Central memory CD8-positive, alpha-beta T cell (primary cell): Measurements from ENCODE around the gene GHRH.

ENCODE experiments used
- ATAC-seq: fragments of 150-1000 bp; cut with Tn5 transposase; replicated peaks from 2 replicates; pipeline ENCODE4 v1.10.0; 2022; ENCODE audit warnings: mild to moderate bottlenecking, moderate FRiP score, moderate number of reproducible peaks; ENCODE audit not compliant: poor library complexity, severe bottlenecking; ENCODE audit errors: extremely low read depth
- DNase-seq, 2 donors: peaks; one replicate each; pipeline ENCODE4 v3.0.0; 2021; ENCODE audit warnings: low spot score in 2 of 2
- H3K27ac Mint-ChIP-seq: one replicate; pipeline ENCODE4 v1.8.0; 2022; ENCODE audit warnings: low read depth, mild to moderate bottlenecking, moderate library complexity, mixed read lengths
- H3K27me3 Mint-ChIP-seq: one replicate; pipeline ENCODE4 v1.8.0; 2022; ENCODE audit warnings: mixed read lengths
- H3K36me3 Mint-ChIP-seq: one replicate; pipeline ENCODE4 v1.8.0; 2022; ENCODE audit warnings: mild to moderate bottlenecking, moderate library complexity, mixed read lengths; ENCODE audit not compliant: insufficient read depth
- H3K4me1 Mint-ChIP-seq: one replicate; pipeline ENCODE4 v1.8.0; 2022; ENCODE audit warnings: mixed read lengths
- H3K4me3 Mint-ChIP-seq: one replicate; pipeline ENCODE4 v1.8.0; 2022; ENCODE audit warnings: mild to moderate bottlenecking, moderate library complexity, mixed read lengths
- H3K9me3 Mint-ChIP-seq: one replicate; pipeline ENCODE4 v1.8.0; 2022; ENCODE audit warnings: mixed read lengths

Gene GHRH

GRCh38 chr20:37251825-37252477, 9.7 kb downstream of the GHRH start:
- no peak for DNase-seq
- H3K4me3 Mint-ChIP-seq, result no peak overlapping the region
- ATAC-seq, result no peak
- H3K36me3 Mint-ChIP-seq, result peaks cover 2% of the 10 kb centered on the region
- no peaks in the 10 kb centered on the region for H3K4me1 Mint-ChIP-seq
- no peaks in the 10 kb centered on the region for H3K9me3 Mint-ChIP-seq
- no peak overlapping the region for H3K27ac Mint-ChIP-seq
- no peaks in the 10 kb centered on the region for H3K27me3 Mint-ChIP-seq

- H3K27me3 Mint-ChIP-seq, result no peaks in the 10 kb centered on the region
- DNase-seq (no peak), ATAC-seq (no peak)
- no peak overlapping the region for H3K27ac Mint-ChIP-seq
- H3K4me1 Mint-ChIP-seq, result no peaks in the 10 kb centered on the region
- H3K36me3 Mint-ChIP-seq, result peaks cover 2% of the 10 kb centered on the region
- H3K9me3 Mint-ChIP-seq, result no peaks in the 10 kb centered on the region
- H3K4me3 Mint-ChIP-seq, result no peak overlapping the region
Measured at GRCh38 chr20:37249304-37249703, 12.3 kb downstream of the GHRH start.

- Mint-ChIP-seq H3K4me3 (no peak overlapping the region), H3K27me3 (no peaks in the 10 kb centered on the region), H3K4me1 (no peaks in the 10 kb centered on the region), H3K27ac (no peak overlapping the region), H3K9me3 (no peaks in the 10 kb centered on the region), H3K36me3 (peaks cover 4% of the 10 kb centered on the region)
- no peak for DNase-seq
- no peak for ATAC-seq
Measured at GRCh38 chr20:37247547-37247946, 14.1 kb downstream of the GHRH start.

GRCh38 chr20:37246736-37247135, 14.9 kb downstream of the GHRH start:
- Mint-ChIP-seq H3K4me1 (no peaks in the 10 kb centered on the region), H3K27ac (no peak overlapping the region), H3K27me3 (no peaks in the 10 kb centered on the region), H3K9me3 (no peaks in the 10 kb centered on the region), H3K36me3 (peaks cover 13% of the 10 kb centered on the region), H3K4me3 (no peak overlapping the region)
- no peak for ATAC-seq
- no peak for DNase-seq

- DNase-seq (no peak), ATAC-seq (no peak)
- Mint-ChIP-seq H3K4me1 (no peaks in the 10 kb centered on the region), H3K9me3 (no peaks in the 10 kb centered on the region), H3K27me3 (no peaks in the 10 kb centered on the region), H3K36me3 (peaks cover 24% of the 10 kb centered on the region), H3K4me3 (no peak overlapping the region), H3K27ac (no peak overlapping the region)
Measured at GRCh38 chr20:37245216-37246150, 16.1 kb downstream of the GHRH start.

GRCh38 chr20:37244572-37244957, 17.0 kb downstream of the GHRH start:
- no peak for DNase-seq
- no peak overlapping the region for H3K4me3 Mint-ChIP-seq
- no peak for ATAC-seq
- H3K27ac Mint-ChIP-seq, result no peak overlapping the region
- H3K36me3 Mint-ChIP-seq, result peaks cover 33% of the 10 kb centered on the region
- no peaks in the 10 kb centered on the region for H3K9me3 Mint-ChIP-seq
- no peaks in the 10 kb centered on the region for H3K27me3 Mint-ChIP-seq
- no peaks in the 10 kb centered on the region for H3K4me1 Mint-ChIP-seq

GRCh38 chr20:37243937-37244571, 17.6 kb downstream of the GHRH start:
- no peaks in the 10 kb centered on the region for H3K9me3 Mint-ChIP-seq
- no peak overlapping the region for H3K4me3 Mint-ChIP-seq
- no peaks in the 10 kb centered on the region for H3K4me1 Mint-ChIP-seq
- DNase-seq (no peak), ATAC-seq (no peak)
- no peaks in the 10 kb centered on the region for H3K27me3 Mint-ChIP-seq
- peaks cover 38% of the 10 kb centered on the region for H3K36me3 Mint-ChIP-seq
- H3K27ac Mint-ChIP-seq, result peak overlapping the region; percentile 6

GRCh38 chr20:37243076-37243936, 18.3 kb downstream of the GHRH start:
- Mint-ChIP-seq H3K4me1 (no peaks in the 10 kb centered on the region), H3K9me3 (no peaks in the 10 kb centered on the region), H3K27me3 (no peaks in the 10 kb centered on the region), H3K27ac (peak overlapping the region; percentile 6), H3K36me3 (peaks cover 44% of the 10 kb centered on the region), H3K4me3 (no peak overlapping the region)
- ATAC-seq (no peak), DNase-seq (no peak)

GRCh38 chr20:37242503-37242902, 19.1 kb downstream of the GHRH start:
- DNase-seq (no peak), ATAC-seq (no peak)
- Mint-ChIP-seq H3K36me3 (peaks cover 46% of the 10 kb centered on the region), H3K27me3 (no peaks in the 10 kb centered on the region), H3K9me3 (no peaks in the 10 kb centered on the region), H3K27ac (no peak overlapping the region), H3K4me3 (no peak overlapping the region), H3K4me1 (no peaks in the 10 kb centered on the region)

- Mint-ChIP-seq H3K27me3 (no peaks in the 10 kb centered on the region), H3K4me3 (no peak overlapping the region), H3K27ac (no peak overlapping the region), H3K4me1 (no peaks in the 10 kb centered on the region), H3K9me3 (no peaks in the 10 kb centered on the region), H3K36me3 (peaks cover 60% of the 10 kb centered on the region)
- no peak for ATAC-seq
- no peak for DNase-seq
Measured at GRCh38 chr20:37240337-37241067, 21.1 kb downstream of the GHRH start.

- Mint-ChIP-seq H3K9me3 (no peaks in the 10 kb centered on the region), H3K27ac (no peak overlapping the region), H3K4me3 (no peak overlapping the region), H3K4me1 (no peaks in the 10 kb centered on the region), H3K27me3 (no peaks in the 10 kb centered on the region), H3K36me3 (peaks cover 74% of the 10 kb centered on the region)
- ATAC-seq (no peak), DNase-seq (no peak)
Measured at GRCh38 chr20:37238935-37239451, 22.6 kb downstream of the GHRH start.
